Body of pancreas (tissue), 4 donors: ENCODE results near the gene IQCK.

Experiments
- CTCF ChIP-seq, 7 experiments: fragments of 450-650 bp in 4 of 7; fragments of 200-600 bp in 3 of 7; sonication (generic) in 3 of 7; IDR thresholded peaks; one replicate each; pipeline ENCODE4 v1.5.1; 2016 to 2019; ENCODE audit warnings: antibody characterized with exemption in 7 of 7
- POLR2A ChIP-seq, 3 donors: fragments of 450-650 bp; IDR thresholded peaks; one replicate each; pipeline ENCODE4 v1.6.1; 2016; ENCODE audit warnings: antibody characterized with exemption in 3 of 3, mild to moderate bottlenecking in 2 of 3

GRCh38 chr16:19874851-19875546 lies 156.9 kb downstream of the IQCK start:
- TF ChIP-seq POLR2A (IDR thresholded peaks at IDR 0.05): no peak
- no peak for TF ChIP-seq CTCF (IDR thresholded peaks at IDR 0.05)
